Measurements from ENCODE around the gene PTPN4.
"Not testable (repeated sequence)": the region's sequence is repeated elsewhere in the genome, so short reads cannot be mapped to it uniquely, and the experiment has no call there.

The PTPN4 gene

DNA sequence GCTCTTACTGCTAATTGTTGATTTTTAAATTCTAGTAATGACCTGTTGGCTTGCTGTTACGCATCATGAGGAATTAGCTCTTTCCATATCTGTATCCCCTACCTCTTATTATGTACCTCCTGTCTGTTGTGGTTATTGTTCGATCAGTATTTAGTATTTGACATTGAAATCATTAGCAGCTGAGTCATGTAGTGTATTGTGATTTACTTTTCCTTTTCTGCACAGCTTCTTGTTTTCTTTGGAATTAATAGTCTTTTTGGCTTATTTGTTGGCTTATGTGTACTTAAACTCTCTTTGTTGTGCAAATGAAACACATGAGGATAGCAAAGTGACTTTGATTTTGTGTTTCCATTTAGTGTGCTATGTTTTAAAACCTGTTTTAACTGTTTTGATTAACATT lies 257.5 kb downstream of the PTPN4 start:
- no peak for DNase-seq (ENCODE audit: low spot score)

GRCh38 chr2:120018549-120018948 lies 258.8 kb downstream of the PTPN4 start:
- DNase-seq (ENCODE audit: low spot score): no peak

DNA sequence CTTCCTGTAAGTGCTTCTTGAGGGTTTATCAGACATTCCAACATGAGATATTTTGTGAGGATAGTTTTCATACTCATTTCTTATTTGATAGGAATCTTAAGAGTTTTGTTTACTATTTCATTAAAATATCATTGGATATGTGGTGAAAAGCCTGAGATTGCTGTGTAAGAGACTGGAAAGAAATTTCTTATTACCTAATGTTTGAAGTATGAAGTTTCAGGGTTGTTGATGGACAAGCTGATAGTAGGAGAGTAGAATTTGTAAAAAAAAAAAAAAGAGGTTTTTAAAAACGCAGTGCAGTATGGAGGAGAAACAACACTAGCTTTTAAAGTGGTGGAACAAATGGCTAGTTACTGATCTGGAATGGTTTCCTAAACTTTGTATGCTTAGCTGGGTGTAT lies 260.8 kb downstream of the PTPN4 start:
- DNase-seq (ENCODE audit: low spot score): no peak

GRCh38 chr2:120022505-120022904 lies 262.8 kb downstream of the PTPN4 start:
- not testable (repeated sequence) for DNase-seq (ENCODE audit: low spot score)

DNA sequence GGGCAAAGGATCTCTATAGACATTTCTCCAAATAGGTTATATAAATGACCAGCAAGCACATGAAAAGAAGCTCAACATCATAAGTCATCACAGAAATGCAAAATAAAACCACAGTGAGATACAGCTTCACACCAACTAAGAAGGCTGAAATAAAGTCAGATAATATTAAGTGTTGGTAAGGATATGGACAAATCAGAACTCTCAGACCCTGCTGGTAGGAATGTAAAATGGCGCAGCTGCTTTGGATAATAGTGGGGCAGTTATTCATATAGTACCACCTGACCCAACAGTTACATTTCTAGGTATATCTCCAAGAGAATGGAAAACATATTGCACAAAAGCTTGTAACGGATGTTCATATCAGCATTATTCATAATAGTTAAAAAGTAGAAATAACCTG lies 267.2 kb downstream of the PTPN4 start:
- no peak for DNase-seq (ENCODE audit: low spot score)

- no peak for DNase-seq (ENCODE audit: low spot score)
These were observed 269.1 kb downstream of the PTPN4 start for GRCh38 chr2:120028795-120029194.

DNA sequence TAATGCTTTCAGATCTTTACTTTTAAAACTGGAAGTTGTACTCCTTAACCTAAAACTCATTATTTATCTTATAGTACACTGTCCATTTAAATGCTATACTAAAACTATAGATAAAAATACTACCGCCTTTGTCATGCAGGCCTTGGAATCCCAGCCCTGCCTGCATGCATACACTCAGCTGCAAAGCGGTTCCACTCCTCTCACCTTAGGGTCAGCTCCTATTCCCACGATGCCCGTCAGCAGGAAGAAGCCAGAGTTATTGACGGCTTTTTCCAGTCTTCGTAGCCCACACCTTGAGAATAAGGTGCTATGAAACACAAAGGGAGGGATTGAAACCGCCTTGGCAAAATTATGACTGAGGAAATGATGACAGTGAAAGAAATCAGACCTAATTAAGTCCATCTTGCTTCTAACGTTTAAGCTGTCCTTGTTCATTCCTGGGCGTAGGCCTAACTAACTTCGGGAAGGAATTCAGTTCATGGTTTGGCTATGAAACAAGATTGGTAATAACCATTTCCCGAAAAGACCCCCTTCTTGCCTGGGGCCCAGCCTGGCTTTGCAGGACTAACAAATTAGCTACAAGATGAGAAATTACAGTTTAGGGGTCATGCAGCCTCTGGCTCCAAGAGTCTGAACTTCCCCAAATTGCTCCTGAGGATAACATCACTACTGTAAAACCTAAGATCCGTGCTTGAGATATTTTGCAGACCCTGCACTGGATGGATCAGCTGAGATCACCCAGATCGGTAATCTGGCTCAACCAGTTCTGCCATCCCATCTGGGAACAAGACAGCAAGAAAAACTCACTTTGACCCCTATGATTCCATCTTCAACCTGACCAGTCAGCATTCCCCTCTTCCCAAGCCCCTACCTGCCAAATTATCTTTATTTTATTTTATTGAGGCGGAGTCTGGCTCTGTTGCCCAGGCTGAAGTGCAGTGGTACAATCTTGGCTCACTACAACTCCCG lies 270.2 kb downstream of the PTPN4 start:
- DNase-seq (ENCODE audit: low spot score): peak; percentile 22

- DNase-seq (ENCODE audit: low spot score): no peak
These were observed 272.6 kb downstream of the PTPN4 start for GRCh38 chr2:120032297-120032696.
